Activated CD8-positive, alpha-beta T cell treated with anti-CD3 and anti-CD28 coated beads for 36 hours (primary cell): ENCODE results near the gene SYNDIG1. TPM values are rescaled to one million over a fixed set of nuclear protein-coding genes. Genes with fewer than 3 reads are reported as not detected.

Source experiments
- ATAC-seq: fragments of 200-7000 bp; cut with Tn5 transposase; one replicate; pipeline ENCODE4 v1.10.0; 2021; ENCODE audit warnings: mild to moderate bottlenecking, moderate library complexity
- CTCF ChIA-PET: fragments of 350-600 bp; sonication (Branson Sonifier 250); formaldehyde crosslinking; loops from one replicate; lab custom pipeline; 2021; ENCODE audit warnings: antibody characterized with exemption; lab: Charles Lee
- POLR2A ChIA-PET: fragments of 350-600 bp; sonication (Branson Sonifier 250); formaldehyde crosslinking; loops from one replicate; lab custom pipeline; 2021; ENCODE audit warnings: antibody characterized with exemption; lab: Charles Lee
- DNase-seq: peaks from one replicate; pipeline ENCODE4 v3.0.0-alpha.2; 2020
- H3K27ac Mint-ChIP-seq: one replicate; pipeline ENCODE4 v1.8.0; 2021; ENCODE audit warnings: mild to moderate bottlenecking, mixed read lengths
- H3K27me3 Mint-ChIP-seq: one replicate; pipeline ENCODE4 v1.8.0; 2021; ENCODE audit warnings: mixed read lengths
- H3K36me3 Mint-ChIP-seq: one replicate; pipeline ENCODE4 v1.8.0; 2021; ENCODE audit warnings: low read depth, mixed read lengths
- H3K4me1 Mint-ChIP-seq: one replicate; pipeline ENCODE4 v1.8.0; 2021; ENCODE audit warnings: low read depth, mixed read lengths
- H3K4me3 Mint-ChIP-seq: one replicate; pipeline ENCODE4 v1.8.0; 2021; ENCODE audit warnings: mild to moderate bottlenecking, moderate library complexity, mixed read lengths
- H3K9me3 Mint-ChIP-seq: one replicate; pipeline ENCODE4 v1.8.0; 2021; ENCODE audit warnings: mixed read lengths
- CTCF ChIP-seq: fragments of 200-600 bp; IDR thresholded peaks from one replicate; pipeline ENCODE4 v1.8.0; 2022; ENCODE audit warnings: antibody characterized with exemption, mild to moderate bottlenecking
- intact Hi-C: fragments of 100-400 bp; cut with micrococcal nuclease; formaldehyde crosslinking; loops from one replicate; pipeline ENCODE4 v1.10.0; 2022
- total RNA-seq, 2 experiments: library from RNA; stranded (reverse); gene quantifications; one replicate each; pipeline ENCODE4 v1.2.3, GENCODE V29; 2021

SYNDIG1 gene
- total RNA-seq, 2 experiments from 2014 or later = not detected

GRCh38 chr20:24478584-24478983 is 9.2 kb downstream of the SYNDIG1 start:
- intact Hi-C loops = no loop called here
- Mint-ChIP-seq H3K9me3 (no peaks in the 10 kb centered on the region), H3K27ac (no peak overlapping the region), H3K27me3 (peaks cover 1% of the 10 kb centered on the region), H3K36me3 (no peaks in the 10 kb centered on the region), H3K4me1 (no peaks in the 10 kb centered on the region), H3K4me3 (no peak overlapping the region)
- TF ChIP-seq CTCF = no peak
- CTCF ChIA-PET = no interaction called here
- ATAC-seq = no peak
- POLR2A ChIA-PET = no interaction called here
- DNase-seq = no peak

DNA sequence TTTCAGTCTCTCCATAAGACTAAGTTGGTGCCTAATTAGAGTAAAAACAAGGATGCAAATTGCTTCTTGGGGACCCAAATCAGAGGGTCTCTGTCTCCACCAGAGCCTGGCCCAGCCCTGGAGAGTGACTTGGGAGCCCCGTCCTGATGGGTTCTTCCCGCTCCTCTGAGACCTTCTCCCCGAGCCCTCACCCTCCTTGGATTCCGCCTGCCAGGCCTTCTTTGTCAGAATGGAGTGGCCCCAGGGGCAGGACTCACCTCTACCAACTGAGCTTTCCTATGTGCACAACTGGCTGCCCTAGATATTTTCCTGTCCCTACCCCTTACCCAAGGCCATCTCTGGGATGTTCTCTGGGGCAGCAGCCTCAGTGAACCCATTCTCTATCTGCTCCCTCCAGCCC is 9.7 kb downstream of the SYNDIG1 start:
- no peak for ATAC-seq
- no peak for TF ChIP-seq CTCF

GRCh38 chr20:24479595-24479994 is 10.2 kb downstream of the SYNDIG1 start:
- no peaks in the 10 kb centered on the region for H3K9me3 Mint-ChIP-seq
- DNase-seq (no peak), ATAC-seq (no peak)
- H3K4me3 Mint-ChIP-seq = no peak overlapping the region
- peaks cover 1% of the 10 kb centered on the region for H3K27me3 Mint-ChIP-seq
- CTCF ChIA-PET = no interaction called here
- no peaks in the 10 kb centered on the region for H3K4me1 Mint-ChIP-seq
- TF ChIP-seq CTCF = no peak
- no peak overlapping the region for H3K27ac Mint-ChIP-seq
- POLR2A ChIA-PET = no interaction called here
- no peaks in the 10 kb centered on the region for H3K36me3 Mint-ChIP-seq
- intact Hi-C loops = no loop called here

More for the DNA sequence above, 9.7 kb downstream of the SYNDIG1 start:
- H3K27ac Mint-ChIP-seq = no peak overlapping the region
- no peaks in the 10 kb centered on the region for H3K9me3 Mint-ChIP-seq
- no peaks in the 10 kb centered on the region for H3K36me3 Mint-ChIP-seq
- DNase-seq = no peak
- intact Hi-C loops = no loop called here
- H3K4me3 Mint-ChIP-seq = no peak overlapping the region
- ChIA-PET POLR2A (no interaction called here), CTCF (no interaction called here)
- peaks cover 1% of the 10 kb centered on the region for H3K27me3 Mint-ChIP-seq
- H3K4me1 Mint-ChIP-seq = no peaks in the 10 kb centered on the region

DNA sequence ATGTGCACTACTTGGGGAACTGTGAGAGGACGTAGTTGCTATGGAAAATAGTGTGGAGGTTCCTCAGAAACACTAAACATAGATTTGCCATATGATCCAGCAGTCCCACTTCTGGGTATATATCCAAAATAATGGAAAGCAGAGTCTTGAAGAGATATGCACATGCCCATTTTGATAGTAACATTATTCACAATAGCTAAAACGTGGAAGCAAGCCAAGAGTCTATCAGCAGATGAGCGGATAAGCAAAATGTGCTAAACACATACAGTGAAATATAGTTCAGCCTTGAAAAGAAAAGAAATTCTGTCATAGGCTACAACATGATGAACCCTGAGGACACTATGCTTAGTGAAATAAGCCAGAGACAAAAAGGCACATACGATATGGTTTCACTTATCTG is 11.1 kb downstream of the SYNDIG1 start:
- H3K27ac Mint-ChIP-seq = no peak overlapping the region
- no peak for ATAC-seq
- CTCF ChIA-PET = no interaction called here
- no peak for TF ChIP-seq CTCF
- intact Hi-C loops = no loop called here
- H3K27me3 Mint-ChIP-seq = peaks cover 1% of the 10 kb centered on the region
- no peak overlapping the region for H3K4me3 Mint-ChIP-seq
- no peaks in the 10 kb centered on the region for H3K36me3 Mint-ChIP-seq
- DNase-seq = no peak
- POLR2A ChIA-PET = no interaction called here
- no peaks in the 10 kb centered on the region for H3K4me1 Mint-ChIP-seq
- no peaks in the 10 kb centered on the region for H3K9me3 Mint-ChIP-seq

- H3K9me3 Mint-ChIP-seq = no peaks in the 10 kb centered on the region
- H3K27me3 Mint-ChIP-seq = peaks cover 1% of the 10 kb centered on the region
- ChIA-PET CTCF (no interaction called here), POLR2A (no interaction called here)
- no peak for DNase-seq
- intact Hi-C loops = no loop called here
- TF ChIP-seq CTCF = no peak
- no peak for ATAC-seq
- H3K4me1 Mint-ChIP-seq = no peaks in the 10 kb centered on the region
- H3K4me3 Mint-ChIP-seq = no peak overlapping the region
- H3K27ac Mint-ChIP-seq = no peak overlapping the region
- H3K36me3 Mint-ChIP-seq = no peaks in the 10 kb centered on the region
Measured at GRCh38 chr20:24481173-24481572, 11.7 kb downstream of the SYNDIG1 start.
